RCC 7860 (cell line): ENCODE data around the gene AOAH.
A peak's percentile ranks its signal among the peaks of the same experiment; 100 is the strongest.
"Not testable (repeated sequence)": the region's sequence is repeated elsewhere in the genome, so short reads cannot be mapped to it uniquely, and the experiment has no call there.

Source experiments
- DNase-seq: peaks from one replicate; pipeline ENCODE4 v3.0.0-alpha.2; 2015; ENCODE audit warnings: low spot score
- FAIRE-seq: peaks from 2 replicates; lab custom pipeline; 2012; peaks lifted over from hg19 to GRCh38; lab: Jason Lieb, UNC

Gene AOAH

GRCh38 chr7:36739351-36739750 is 15.1 kb upstream of the AOAH start:
- FAIRE-seq (no peak), DNase-seq (no peak)

- FAIRE-seq (no peak), DNase-seq (no peak)
Measured at GRCh38 chr7:36736899-36737211, 12.6 kb upstream of the AOAH start.

- DNase-seq = no peak
- no peak for FAIRE-seq
Measured at GRCh38 chr7:36736090-36736898, 12.0 kb upstream of the AOAH start.

GRCh38 chr7:36735172-36735571 is 10.9 kb upstream of the AOAH start:
- peak; percentile 90 for FAIRE-seq

GRCh38 chr7:36734731-36735130 is 10.4 kb upstream of the AOAH start:
- no peak for DNase-seq
- no peak for FAIRE-seq

More at GRCh38 chr7:36735172-36735571, 10.9 kb upstream of the AOAH start:
- peak; percentile 57 for DNase-seq

GRCh38 chr7:36733411-36733810 is 9.1 kb upstream of the AOAH start:
- no peak for DNase-seq
- FAIRE-seq = no peak

GRCh38 chr7:36732806-36733205 is 8.5 kb upstream of the AOAH start:
- FAIRE-seq (no peak), DNase-seq (peak; percentile 44)

- DNase-seq (no peak), FAIRE-seq (no peak)
Measured at GRCh38 chr7:36730046-36730445, 5.8 kb upstream of the AOAH start.

- FAIRE-seq = no peak
- no peak for DNase-seq
Measured at GRCh38 chr7:36728143-36728542, 3.8 kb upstream of the AOAH start.

GRCh38 chr7:36726806-36727503 is 2.7 kb upstream of the AOAH start:
- no peak for DNase-seq
- FAIRE-seq = no peak

GRCh38 chr7:36726311-36726710 is 2.0 kb upstream of the AOAH start:
- no peak for DNase-seq
- no peak for FAIRE-seq

GRCh38 chr7:36724996-36725395 is 702 bp upstream of the AOAH start:
- DNase-seq (no peak), FAIRE-seq (no peak)

GRCh38 chr7:36723291-36723690 is 1.0 kb downstream of the AOAH start:
- DNase-seq (no peak), FAIRE-seq (no peak)

GRCh38 chr7:36719083-36719632 is 5.1 kb downstream of the AOAH start:
- DNase-seq (no peak), FAIRE-seq (peak; percentile 66)

- no peak for DNase-seq
- FAIRE-seq = no peak
Measured at GRCh38 chr7:36717586-36717985, 6.7 kb downstream of the AOAH start.

GRCh38 chr7:36716802-36717201 is 7.5 kb downstream of the AOAH start:
- DNase-seq, FAIRE-seq: not testable (repeated sequence)

GRCh38 chr7:36712015-36712414 is 12.3 kb downstream of the AOAH start:
- FAIRE-seq (peak; percentile 93), DNase-seq (peak; percentile 66)

- FAIRE-seq (peak; percentile 86), DNase-seq (peak; percentile 58)
Measured at GRCh38 chr7:36711256-36711655, 13.0 kb downstream of the AOAH start.

GRCh38 chr7:36710186-36710791 is 14.0 kb downstream of the AOAH start:
- no peak for DNase-seq
- no peak for FAIRE-seq

GRCh38 chr7:36708767-36709166 is 15.5 kb downstream of the AOAH start:
- FAIRE-seq = no peak
- DNase-seq = no peak

- FAIRE-seq = no peak
- DNase-seq = no peak
Measured at GRCh38 chr7:36707898-36708297, 16.4 kb downstream of the AOAH start.

- DNase-seq (no peak), FAIRE-seq (peak; percentile 60)
Measured at GRCh38 chr7:36707465-36707864, 16.8 kb downstream of the AOAH start.
